ENCODE data around the gene CLDN20.
A peak's percentile ranks its signal among the peaks of the same experiment; 100 is the strongest.

CLDN20 gene

GRCh38 chr6:155314773-155315515, 51.1 kb downstream of the CLDN20 start:
- peak; percentile 63 for DNase-seq

GRCh38 chr6:155315516-155315871, 51.7 kb downstream of the CLDN20 start:
- DNase-seq = no peak

GRCh38 chr6:155316419-155316818, 52.6 kb downstream of the CLDN20 start:
- DNase-seq = no peak

GRCh38 chr6:155317186-155317585, 53.4 kb downstream of the CLDN20 start:
- no peak for DNase-seq

GRCh38 chr6:155319902-155320301, 56.1 kb downstream of the CLDN20 start:
- DNase-seq = no peak

- DNase-seq = no peak
Measured at GRCh38 chr6:155324172-155324571, 60.4 kb downstream of the CLDN20 start.

GRCh38 chr6:155324993-155325392, 61.2 kb downstream of the CLDN20 start:
- DNase-seq = no peak

GRCh38 chr6:155325700-155326516, 62.1 kb downstream of the CLDN20 start:
- DNase-seq = no peak
